SK-N-SH (cell line): ENCODE results near the gene CD70. TPM values are rescaled to one million over a fixed set of nuclear protein-coding genes. Genes with fewer than 3 reads are reported as not detected.

Experiments
- CTCF ChIA-PET: fragments of 300-600, 350-600 bp; formaldehyde crosslinking; extraction: SDS; loops from one replicate; lab custom pipeline; 2021; lab: Yijun Ruan, JAX
- POLR2A ChIA-PET: fragments of 350-600 bp; sonication (Branson Sonifier 250); formaldehyde crosslinking; extraction: SDS; loops from one replicate; lab custom pipeline; 2020; ENCODE audit warnings: antibody characterized with exemption, inconsistent platforms; lab: Yijun Ruan, JAX
- DNase-seq: peaks from one replicate; pipeline ENCODE4 v3.0.0; 2012
- H2AFZ ChIP-seq: fragments of 200-600 bp; sonication (generic); 2 replicates; pipeline ENCODE4 v1.8.1; 2016; ENCODE audit warnings: antibody characterized with exemption, mild to moderate bottlenecking, low read depth
- H3F3A ChIP-seq: fragments of 200-600 bp; sonication (generic); replicated peaks from 2 replicates; pipeline ENCODE3; 2016; ENCODE audit warnings: antibody characterized with exemption, mild to moderate bottlenecking; ENCODE audit not compliant: insufficient read depth
- H3K27ac ChIP-seq, 2 experiments: fragments of 200-500 bp in 1 of 2; fragments of 200-600 bp in 1 of 2; sonication (Bioruptor generic) in 1 of 2; sonication (generic), shearing (Covaris generic) in 1 of 2; 2 replicates each; pipeline versions ENCODE4 v1.5.1 to v1.6.1; 2014 to 2016; ENCODE audit warnings: low read depth in 2 of 2, inconsistent platforms in 1 of 2, low read length in 1 of 2, mild to moderate bottlenecking in 1 of 2, mixed read lengths in 1 of 2
- H3K27me3 ChIP-seq: fragments of 200-600 bp; sonication (generic), shearing (Covaris generic); 2 replicates; pipeline ENCODE4 v1.6.1; 2016; ENCODE audit warnings: mixed run types; ENCODE audit not compliant: insufficient read depth
- H3K36me3 ChIP-seq, 2 experiments: fragments of 200-500 bp in 1 of 2; fragments of 200-600 bp in 1 of 2; sonication (Bioruptor generic) in 1 of 2; sonication (generic) in 1 of 2; replicated peaks in 1 of 2; 2 replicates each; pipeline versions ENCODE3 to v1.5.1; 2014 to 2016; ENCODE audit warnings: low read length in 1 of 2, mild to moderate bottlenecking in 1 of 2; ENCODE audit not compliant: insufficient read depth in 2 of 2, control insufficient read depth in 1 of 2
- H3K4me1 ChIP-seq, 2 experiments: fragments of 200-500 bp in 1 of 2; fragments of 200-600 bp in 1 of 2; sonication (Bioruptor generic) in 1 of 2; sonication (generic), shearing (Covaris generic) in 1 of 2; 2 replicates each; pipeline versions ENCODE4 v1.5.1 to v1.6.1; 2014 to 2016; ENCODE audit warnings: low read depth in 1 of 2, low read length in 1 of 2, mixed run types in 1 of 2; ENCODE audit not compliant: insufficient read depth in 2 of 2, control insufficient read depth in 1 of 2
- H3K4me2 ChIP-seq: fragments of 200-600 bp; sonication (generic), shearing (Covaris generic); 2 replicates; pipeline ENCODE4 v1.6.1; 2017; ENCODE audit warnings: mixed run types
- H3K4me3 ChIP-seq, 2 experiments: fragments of 200-500 bp in 1 of 2; fragments of 200-600 bp in 1 of 2; sonication (Bioruptor generic) in 1 of 2; sonication (generic), shearing (Covaris generic) in 1 of 2; 2 replicates each; pipeline versions ENCODE4 v1.5.1 to v1.8.1; 2014 to 2016; ENCODE audit warnings: low read depth in 2 of 2, inconsistent platforms in 1 of 2, low read length in 1 of 2, mild to moderate bottlenecking in 1 of 2, mixed read lengths in 1 of 2, moderate library complexity in 1 of 2
- H3K79me2 ChIP-seq: fragments of 200-600 bp; sonication (generic); 2 replicates; pipeline ENCODE4 v1.8.1; 2017; ENCODE audit warnings: mild to moderate bottlenecking; ENCODE audit not compliant: insufficient read depth
- H3K9ac ChIP-seq: fragments of 200-600 bp; sonication (generic); 2 replicates; pipeline ENCODE4 v1.6.1; 2017; ENCODE audit warnings: mixed run types
- H3K9me2 ChIP-seq: fragments of 200-600 bp; sonication (generic); 2 replicates; pipeline ENCODE4 v1.6.1; 2017; ENCODE audit warnings: mixed run types
- H3K9me3 ChIP-seq: fragments of 200-600 bp; sonication (generic); 2 replicates; pipeline ENCODE4 v1.6.1; 2017; ENCODE audit warnings: mixed run types, mild to moderate bottlenecking, moderate library complexity
- H4K20me1 ChIP-seq: fragments of 200-600 bp; sonication (generic); 2 replicates; pipeline ENCODE4 v1.6.1; 2017; ENCODE audit warnings: mild to moderate bottlenecking, mixed run types; ENCODE audit not compliant: insufficient read depth
- CHD2 ChIP-seq: fragments of 150-350 bp; IDR thresholded peaks from 2 replicates; pipeline ENCODE4 v1.6.1; 2018; ENCODE audit warnings: low read length; ENCODE audit not compliant: partially characterized antibody
- ELF1 ChIP-seq: IDR thresholded peaks from 2 replicates; pipeline ENCODE4 v1.4.0; 2012
- GABPA ChIP-seq: IDR thresholded peaks from 2 replicates; pipeline ENCODE4 v1.4.0; 2012; ENCODE audit warnings: low read depth, mild to moderate bottlenecking
- JUND ChIP-seq: IDR thresholded peaks from 2 replicates; pipeline ENCODE4 v1.4.0; 2012
- MXI1 ChIP-seq: IDR thresholded peaks from 2 replicates; pipeline ENCODE4 v1.6.1; 2012; ENCODE audit warnings: mild to moderate bottlenecking, low read depth, low read length, improper control_type of control experiment
- NRF1 ChIP-seq: IDR thresholded peaks from 2 replicates; pipeline ENCODE4 v1.6.1; 2012; ENCODE audit warnings: low read depth, mild to moderate bottlenecking, low read length
- RFX5 ChIP-seq: IDR thresholded peaks from 2 replicates; pipeline ENCODE4 v1.6.1; 2012; ENCODE audit warnings: mild to moderate bottlenecking, improper control_type of control experiment, low read length
- RXRA ChIP-seq: IDR thresholded peaks from 2 replicates; pipeline ENCODE4 v1.4.0; 2012; ENCODE audit warnings: low read depth, mild to moderate bottlenecking, borderline replicate concordance
- YY1 ChIP-seq: IDR thresholded peaks from 2 replicates; pipeline ENCODE4 v1.4.0; 2012; ENCODE audit warnings: low read depth, mild to moderate bottlenecking
- WGBS: methylation state at CpG from one replicate; pipeline ENCODE4 v1.1.6; 2017; ENCODE audit warnings: low lambda C conversion rate; 5-methylcytosine and 5-hydroxymethylcytosine counted together
- polyA plus RNA-seq, 3 experiments: library from polyadenylated mRNA; depleted of rRNA; stranded (reverse); fragments of >200 nt; gene quantifications; 2 replicates each; pipeline ENCODE4 v1.2.3, GENCODE V29; 2012
- TF ChIP-seq, protein P1 (sequence below): fragments of 150-350 bp; IDR thresholded peaks from 2 replicates; pipeline ENCODE4 v1.6.1; 2016; ENCODE audit warnings: mild to moderate bottlenecking, low read depth, low read length
- TF ChIP-seq, protein P2 (sequence below): IDR thresholded peaks from 2 replicates; pipeline ENCODE4 v1.4.0; 2012; ENCODE audit warnings: low read depth, borderline replicate concordance

Gene CD70
- polyA plus RNA-seq, 1 of the 3 experiments (the other 2 are of a cell fraction) = 142 TPM

DNA sequence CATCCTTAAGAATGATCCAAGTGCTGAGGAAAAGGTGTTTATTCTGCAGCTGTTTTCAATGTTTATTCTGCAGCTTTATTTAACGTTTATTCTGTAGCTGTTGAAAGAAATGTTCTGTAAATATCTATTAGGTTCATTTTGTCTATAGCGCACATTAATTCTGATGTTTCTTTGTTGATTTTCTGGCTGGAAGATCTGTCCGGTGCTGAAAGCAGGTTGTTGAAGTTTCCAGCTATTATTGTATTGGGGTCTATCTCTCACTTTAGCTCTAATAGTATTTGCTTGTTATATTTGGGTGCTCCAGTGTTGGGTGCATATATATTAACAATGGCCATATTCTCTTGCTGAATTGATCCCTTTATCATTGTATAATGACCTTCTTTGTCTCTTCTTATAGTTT is 20.2 kb downstream of the CD70 start:
- Histone ChIP-seq H3K36me3 (no peaks in the 10 kb centered on the region), H3K4me3 (no peak overlapping the region), H3K79me2 (no peaks in the 10 kb centered on the region), H3F3A (no peaks in the 10 kb centered on the region), H3K27ac (no peak overlapping the region), H2AFZ (no peak overlapping the region), H3K9me3 (peaks cover 11% of the 10 kb centered on the region), H3K9ac (no peak overlapping the region), H3K4me2 (no peak overlapping the region), H3K9me2 (no peaks in the 10 kb centered on the region), H3K4me1 (no peaks in the 10 kb centered on the region), H4K20me1 (no peaks in the 10 kb centered on the region), H3K27me3 (peaks cover 20% of the 10 kb centered on the region; the same call in 1 of the 2 replicates)
- WGBS = 13% methylated on average over 3 of the region's 3 CpGs
- TF ChIP-seq CHD2 = no peak
- POLR2A ChIA-PET = no interaction called here
- CTCF ChIA-PET = interaction anchor here (0.6 kb wide), 1 partner anchor 32 kb away, joined by 3 read pairs; no protein-coding TSS in a partner anchor
- DNase-seq = no peak

DNA sequence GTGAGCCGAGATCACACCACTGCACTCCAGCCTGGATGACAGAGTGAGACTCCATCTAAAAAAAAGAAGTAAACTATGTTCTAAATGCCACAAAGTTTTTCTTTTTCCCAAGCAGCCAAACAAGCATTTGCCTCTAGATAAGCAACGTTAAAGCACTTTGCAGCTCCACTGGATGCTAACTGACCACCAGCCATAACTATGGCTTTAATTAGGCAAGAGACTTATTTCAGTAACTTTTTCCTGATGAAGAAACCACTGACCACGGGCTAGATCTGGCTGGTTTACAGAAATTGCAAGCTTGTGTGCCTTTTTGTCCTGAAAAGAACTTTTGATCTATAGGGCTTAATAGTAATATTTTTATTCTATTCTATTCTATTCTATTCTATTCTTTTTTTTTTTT is 22.1 kb downstream of the CD70 start:
- no peak overlapping the region for H3K4me3 ChIP-seq
- no peak overlapping the region for H3K9ac ChIP-seq
- H3K4me2 ChIP-seq = no peak overlapping the region
- ChIA-PET CTCF (interaction anchor here (0.9 kb wide), 1 partner anchor 9 kb away, joined by 3 read pairs; no protein-coding TSS in a partner anchor), POLR2A (no interaction called here)
- 20% methylated on average over 3 of the region's 3 CpGs for WGBS
- no peaks in the 10 kb centered on the region for H4K20me1 ChIP-seq
- no peaks in the 10 kb centered on the region for H3K4me1 ChIP-seq
- no peaks in the 10 kb centered on the region for H3F3A ChIP-seq
- no peak for DNase-seq
- TF ChIP-seq JUND = no peak
- TF ChIP-seq ELF1 = no peak
- TF ChIP-seq RXRA = no peak
- TF ChIP-seq, protein P1, sequence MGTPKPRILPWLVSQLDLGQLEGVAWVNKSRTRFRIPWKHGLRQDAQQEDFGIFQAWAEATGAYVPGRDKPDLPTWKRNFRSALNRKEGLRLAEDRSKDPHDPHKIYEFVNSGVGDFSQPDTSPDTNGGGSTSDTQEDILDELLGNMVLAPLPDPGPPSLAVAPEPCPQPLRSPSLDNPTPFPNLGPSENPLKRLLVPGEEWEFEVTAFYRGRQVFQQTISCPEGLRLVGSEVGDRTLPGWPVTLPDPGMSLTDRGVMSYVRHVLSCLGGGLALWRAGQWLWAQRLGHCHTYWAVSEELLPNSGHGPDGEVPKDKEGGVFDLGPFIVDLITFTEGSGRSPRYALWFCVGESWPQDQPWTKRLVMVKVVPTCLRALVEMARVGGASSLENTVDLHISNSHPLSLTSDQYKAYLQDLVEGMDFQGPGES = no peak
- TF ChIP-seq GABPA = no peak
- TF ChIP-seq, protein P2, sequence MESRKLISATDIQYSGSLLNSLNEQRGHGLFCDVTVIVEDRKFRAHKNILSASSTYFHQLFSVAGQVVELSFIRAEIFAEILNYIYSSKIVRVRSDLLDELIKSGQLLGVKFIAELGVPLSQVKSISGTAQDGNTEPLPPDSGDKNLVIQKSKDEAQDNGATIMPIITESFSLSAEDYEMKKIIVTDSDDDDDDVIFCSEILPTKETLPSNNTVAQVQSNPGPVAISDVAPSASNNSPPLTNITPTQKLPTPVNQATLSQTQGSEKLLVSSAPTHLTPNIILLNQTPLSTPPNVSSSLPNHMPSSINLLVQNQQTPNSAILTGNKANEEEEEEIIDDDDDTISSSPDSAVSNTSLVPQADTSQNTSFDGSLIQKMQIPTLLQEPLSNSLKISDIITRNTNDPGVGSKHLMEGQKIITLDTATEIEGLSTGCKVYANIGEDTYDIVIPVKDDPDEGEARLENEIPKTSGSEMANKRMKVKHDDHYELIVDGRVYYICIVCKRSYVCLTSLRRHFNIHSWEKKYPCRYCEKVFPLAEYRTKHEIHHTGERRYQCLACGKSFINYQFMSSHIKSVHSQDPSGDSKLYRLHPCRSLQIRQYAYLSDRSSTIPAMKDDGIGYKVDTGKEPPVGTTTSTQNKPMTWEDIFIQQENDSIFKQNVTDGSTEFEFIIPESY = no peak
- TF ChIP-seq RFX5 = no peak
- TF ChIP-seq MXI1 = no peak
- TF ChIP-seq YY1 = no peak
- no peak for TF ChIP-seq NRF1
- H3K79me2 ChIP-seq = no peaks in the 10 kb centered on the region
- no peaks in the 10 kb centered on the region for H3K9me2 ChIP-seq
- no peak overlapping the region for H3K27ac ChIP-seq
- peaks cover 11% of the 10 kb centered on the region for H3K9me3 ChIP-seq
- H3K36me3 ChIP-seq = no peaks in the 10 kb centered on the region
- H2AFZ ChIP-seq = no peak overlapping the region
- H3K27me3 ChIP-seq = peaks cover 20% of the 10 kb centered on the region; the same call in 1 of the 2 replicates
